ENCODE measurements around the gene GCSH.
"Not testable (repeated sequence)": the region's sequence is repeated elsewhere in the genome, so short reads cannot be mapped to it uniquely, and the experiment has no call there.

The GCSH gene

DNA sequence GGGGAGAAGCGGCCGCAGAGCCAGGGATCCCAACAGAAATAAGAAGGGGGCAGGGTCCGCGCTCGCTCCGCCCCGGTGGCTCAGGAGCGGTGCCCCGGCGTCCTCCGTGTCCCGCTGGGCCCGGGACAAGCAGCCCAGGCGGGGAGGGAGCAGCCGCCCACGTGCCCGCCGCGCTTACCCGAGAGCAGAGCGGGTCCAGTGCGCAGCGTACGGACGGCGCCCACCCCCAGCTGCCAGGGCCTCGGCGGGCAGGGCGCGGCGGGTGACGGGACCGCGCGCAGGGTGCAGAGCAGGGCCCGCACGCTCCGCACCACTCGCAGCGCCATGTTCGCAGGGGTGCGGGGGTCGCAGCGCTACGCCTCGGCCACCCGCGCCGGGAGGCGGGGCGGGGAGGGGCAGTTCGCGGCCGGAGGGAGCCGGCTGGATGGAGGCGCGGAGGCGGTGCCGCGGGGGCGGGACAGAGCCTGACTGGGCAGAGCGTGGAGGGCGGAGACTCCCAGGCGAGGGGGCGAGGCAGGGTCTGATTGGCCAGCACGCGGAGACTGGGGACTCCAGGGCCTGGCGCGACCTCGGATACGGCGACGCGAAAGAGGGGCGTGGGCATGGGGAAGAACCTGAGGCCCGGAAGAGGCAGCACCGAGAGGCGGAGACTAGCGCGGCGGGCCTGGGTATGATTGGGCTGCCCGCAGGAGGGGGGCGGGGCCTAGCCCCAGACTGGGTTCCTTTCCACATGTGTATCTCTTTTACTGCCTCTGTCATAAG, at the start of gene GCSH:
Gene GCSH, minus strand, starts transcription at position 443 of the 762 bp plus-strand sequence. Its CDS starts 117 bp downstream, at position 326.
- DNase-seq (ENCODE audit: low spot score): peak; percentile 99

DNA sequence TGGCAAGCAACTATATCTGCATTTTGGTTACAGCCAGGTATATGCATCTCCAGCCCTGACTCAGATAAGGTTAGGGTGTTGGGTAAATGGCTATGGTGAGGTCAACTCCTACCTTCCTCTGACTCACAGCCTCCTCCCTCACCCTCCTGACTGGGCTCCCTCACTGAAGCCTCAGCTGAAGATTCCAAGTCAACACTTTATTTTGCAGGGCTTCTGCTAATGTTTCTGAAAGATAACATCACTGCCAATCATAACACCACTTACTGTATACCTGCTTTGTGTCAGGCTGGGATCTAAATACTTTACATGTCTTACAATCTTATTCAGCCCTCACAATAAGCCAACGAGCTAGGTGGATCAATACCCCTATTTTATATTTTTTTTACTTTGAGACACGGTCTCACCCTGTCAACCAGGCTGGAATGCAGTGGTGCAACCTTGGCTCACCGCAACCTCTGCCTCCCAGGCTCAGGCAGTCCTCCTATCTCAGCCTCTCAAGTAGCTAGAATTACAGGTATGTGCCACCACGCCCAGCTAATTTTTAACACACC, 47.8 kb upstream of the GCSH start:
- DNase-seq (ENCODE audit: low spot score): no peak

DNA sequence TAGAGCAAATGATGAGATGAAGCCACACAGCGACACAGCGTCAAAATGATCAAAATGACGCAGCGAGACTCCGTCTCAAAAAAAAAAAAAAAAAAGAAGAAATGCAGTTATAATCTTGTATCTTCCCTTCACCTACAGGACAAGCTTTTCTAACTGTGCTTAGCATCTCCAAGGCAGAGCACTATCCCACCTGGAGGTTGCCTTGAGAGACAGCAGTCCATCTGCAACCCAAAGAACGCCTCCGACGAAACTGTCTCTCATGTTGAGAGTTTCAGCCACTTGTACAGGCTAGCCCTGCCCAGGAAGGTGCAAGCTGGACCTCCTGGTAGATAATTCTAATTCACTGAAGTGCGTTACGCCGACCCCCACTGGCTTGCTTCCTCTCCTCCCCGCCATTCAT, 46.7 kb upstream of the GCSH start:
- DNase-seq (ENCODE audit: low spot score): no peak

DNA sequence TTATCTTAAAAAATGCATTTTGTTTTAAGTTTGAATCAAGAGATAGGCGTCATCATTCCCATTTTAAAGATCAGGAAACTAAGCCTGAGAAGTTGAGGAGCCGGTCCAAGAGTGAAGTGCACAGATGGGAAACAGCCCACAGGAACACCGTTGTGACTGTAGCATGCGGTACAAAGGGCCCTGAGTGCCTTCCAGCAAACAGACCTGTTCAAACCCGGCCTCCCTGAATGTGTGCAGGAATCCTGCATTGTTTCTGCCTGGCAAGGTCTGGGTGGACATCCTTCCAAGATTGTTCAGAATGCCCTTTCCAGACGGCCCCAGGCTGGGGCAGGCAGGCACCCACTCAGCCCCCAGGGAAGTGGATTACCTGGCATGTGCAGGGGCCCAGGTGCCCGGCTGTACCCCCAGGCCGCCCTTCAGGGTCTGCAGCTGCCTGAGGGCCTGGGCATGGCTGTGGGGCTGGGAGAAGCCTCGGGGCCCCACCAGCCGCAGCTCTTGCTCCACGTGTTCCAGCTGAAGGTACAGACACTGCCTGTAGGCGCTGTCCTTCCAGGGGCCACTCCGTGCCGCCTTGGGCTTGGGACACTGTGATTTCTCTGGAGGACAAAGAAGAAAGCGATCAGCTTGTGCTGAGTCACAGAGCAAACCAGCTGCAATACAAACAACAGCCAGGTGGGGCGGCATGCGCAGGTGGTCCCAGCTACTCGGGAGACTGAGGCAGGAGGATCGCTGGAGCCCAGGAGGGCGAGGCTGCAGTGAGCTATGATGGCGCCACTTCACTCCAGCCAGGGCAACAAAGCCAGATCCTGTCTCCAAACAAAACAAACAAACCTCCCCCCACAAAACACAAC, 45.0 kb upstream of the GCSH start:
- no peak for DNase-seq (ENCODE audit: low spot score)

DNA sequence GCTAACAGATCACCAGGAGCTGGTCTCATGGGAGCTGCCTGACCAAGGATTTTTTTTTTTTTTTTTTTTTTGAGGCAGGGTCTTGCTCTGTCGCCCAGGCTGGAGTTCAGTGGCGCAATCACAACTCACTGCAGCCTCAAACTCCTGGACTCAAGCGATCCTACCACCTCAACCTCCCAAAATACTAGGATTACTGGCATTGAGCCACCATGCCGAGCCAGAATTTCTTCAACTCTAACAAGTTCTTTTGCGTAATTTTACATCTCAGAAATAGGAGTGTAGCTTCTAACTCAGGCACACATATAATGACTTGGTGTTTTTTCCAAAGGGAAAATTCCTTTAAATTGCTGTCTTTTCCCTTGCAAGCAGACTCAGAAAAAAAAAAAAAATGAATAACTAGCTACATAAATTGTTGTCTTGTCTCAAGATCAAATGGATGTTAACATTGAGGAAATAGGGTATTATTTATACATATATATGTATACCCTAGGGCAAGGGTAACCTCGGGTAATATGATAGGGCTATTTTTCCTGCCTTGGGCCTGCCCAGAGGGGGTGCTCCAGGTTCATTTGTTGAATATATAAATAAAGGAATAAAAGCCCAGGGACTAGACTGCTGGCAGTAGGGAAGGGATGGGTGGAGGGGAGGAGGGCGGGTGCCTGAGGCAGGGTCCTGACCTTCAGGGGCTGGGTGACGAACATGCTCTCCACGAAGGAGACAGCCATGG, 42.8 kb upstream of the GCSH start:
- DNase-seq (ENCODE audit: low spot score): no peak

DNA sequence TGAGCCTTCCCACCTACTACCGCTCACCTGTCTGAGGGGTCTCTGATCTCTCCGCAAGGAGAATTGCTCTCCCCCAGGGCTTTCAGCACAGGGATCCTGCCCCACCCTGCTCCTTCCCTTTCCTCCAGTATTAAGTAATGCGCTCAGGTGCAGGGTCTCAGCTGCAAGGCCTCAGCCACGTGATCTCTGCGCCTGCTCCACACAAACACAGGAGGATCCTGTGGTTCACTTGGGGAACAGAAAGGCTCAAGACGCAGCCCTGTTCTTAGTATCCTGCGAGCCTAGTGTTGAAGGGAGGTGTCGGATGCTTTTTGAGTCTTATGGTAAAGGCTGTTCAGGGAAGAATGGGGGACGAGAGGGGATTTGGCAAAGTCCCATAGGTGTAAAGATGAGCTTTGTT, 41.6 kb upstream of the GCSH start:
- DNase-seq (ENCODE audit: low spot score): no peak

DNA sequence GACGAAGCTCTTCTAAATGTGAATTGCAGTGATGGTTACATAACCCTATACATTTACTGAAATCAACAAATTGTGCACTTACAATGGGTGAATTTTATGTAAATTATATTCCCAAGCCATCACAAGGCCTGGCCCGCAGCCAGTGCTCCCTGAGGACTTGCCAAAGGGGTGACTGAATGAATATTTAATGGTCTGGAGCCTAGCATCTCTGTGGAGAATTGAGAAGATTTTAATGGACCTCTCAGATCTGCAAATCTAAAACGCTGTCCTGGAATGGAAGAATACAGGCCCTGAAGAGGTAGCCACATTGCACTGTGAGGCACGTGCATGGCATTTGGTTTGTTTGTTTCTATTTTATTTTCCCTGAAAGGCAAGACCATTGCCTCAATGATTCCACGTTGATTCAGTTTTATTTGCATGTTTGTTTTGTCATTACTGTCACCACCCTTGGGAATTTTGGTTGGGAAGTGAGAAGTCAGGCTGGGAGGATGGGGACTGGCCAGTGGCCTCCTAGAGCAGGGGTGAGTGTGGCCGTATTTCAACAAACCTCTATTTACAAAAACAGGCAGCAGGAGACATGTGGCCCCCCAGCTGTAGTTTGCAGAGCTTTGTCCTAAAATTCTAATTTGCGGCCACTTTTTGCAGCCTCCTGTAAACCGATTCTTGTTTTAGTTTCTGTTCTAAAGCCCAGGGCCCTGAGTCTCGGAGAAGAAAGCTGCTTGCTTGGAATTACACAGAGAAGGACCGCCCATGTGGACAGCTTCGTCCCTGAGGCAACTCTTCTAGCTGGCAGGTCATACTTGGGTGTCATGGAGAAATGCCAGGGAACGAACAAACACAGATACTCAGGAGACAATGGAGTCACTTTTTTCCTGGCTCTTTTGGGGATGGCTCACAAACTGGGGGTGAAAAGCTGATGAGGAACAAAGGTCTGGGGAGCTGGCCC, 40.5 kb upstream of the GCSH start:
- DNase-seq (ENCODE audit: low spot score): peak; percentile 82

DNA sequence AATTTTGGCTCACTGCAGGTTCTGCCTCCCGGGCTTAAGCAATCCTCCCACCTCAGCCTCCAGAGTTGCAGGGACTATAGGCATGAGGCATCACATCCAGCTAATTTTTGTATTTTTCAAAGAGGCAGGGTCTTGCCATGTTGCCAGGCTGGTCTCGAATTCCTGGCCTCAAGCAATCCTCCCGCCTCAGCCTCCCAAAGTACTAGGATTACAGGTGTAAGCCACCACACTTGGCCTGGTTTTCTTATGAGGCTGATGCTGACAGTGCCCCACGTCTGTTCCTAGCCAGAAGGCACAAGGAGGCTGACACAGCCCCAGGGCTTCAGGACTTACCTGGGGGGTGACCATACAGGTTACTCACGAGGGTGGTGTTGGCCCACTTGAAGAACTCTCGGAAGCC, 33.9 kb upstream of the GCSH start:
- DNase-seq (ENCODE audit: low spot score): no peak

DNA sequence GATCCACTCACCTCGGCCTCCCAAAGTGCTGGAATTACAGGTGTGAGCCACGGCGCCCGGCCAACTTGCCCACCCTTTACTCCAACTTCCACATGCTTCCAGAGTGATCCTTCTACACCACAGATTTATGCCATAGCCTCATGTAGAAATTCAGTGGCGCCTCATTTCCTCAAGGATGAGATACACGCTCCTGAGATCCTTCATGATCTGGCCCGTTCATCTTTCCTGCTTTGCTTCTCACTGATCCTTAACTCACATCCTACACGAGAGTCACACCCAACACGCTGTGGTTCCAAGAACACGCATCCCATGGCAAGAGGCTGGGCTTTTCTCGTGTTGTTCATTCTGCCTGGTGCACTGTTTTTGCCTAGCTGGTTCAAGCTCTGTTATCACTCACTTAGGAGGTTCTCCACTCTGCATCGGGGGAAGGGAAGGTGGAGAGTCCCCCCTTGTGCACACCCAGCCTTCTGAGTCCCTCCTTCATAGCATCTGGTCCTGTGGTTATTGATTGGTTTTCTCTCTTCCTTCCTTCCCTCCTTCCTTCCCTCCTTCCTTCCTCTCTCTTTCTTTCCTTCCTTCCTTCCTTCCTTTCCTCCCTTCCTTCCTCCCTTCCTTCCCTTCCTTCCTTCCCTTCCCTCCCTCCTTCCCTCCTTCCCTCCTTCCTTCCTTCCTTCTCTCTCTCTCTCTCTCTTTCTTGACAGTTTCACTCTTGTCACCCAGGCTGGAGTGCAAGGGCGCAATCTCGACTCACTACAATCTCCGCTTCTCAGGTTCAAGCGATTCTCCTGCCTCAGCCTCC, 32.7 kb upstream of the GCSH start:
- DNase-seq (ENCODE audit: low spot score): no peak

DNA sequence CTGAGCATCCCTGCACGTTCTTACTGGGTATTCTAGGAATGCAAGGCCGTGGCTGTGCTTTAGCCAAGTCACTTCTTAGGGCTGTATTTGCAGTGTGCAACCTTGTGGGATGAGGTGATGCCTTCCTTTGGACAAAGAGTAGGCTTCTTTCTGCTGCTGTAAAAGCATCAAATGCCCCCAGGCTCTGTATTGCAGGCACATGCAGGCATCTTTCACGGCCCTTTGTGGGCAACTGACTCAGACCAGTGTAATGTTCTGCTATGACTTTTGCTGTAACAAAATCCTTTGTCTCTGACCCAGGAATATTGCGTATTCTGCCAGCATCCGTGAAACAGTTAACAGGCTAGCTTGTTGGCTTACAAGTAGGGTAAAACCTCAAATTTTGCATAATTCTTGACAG, 30.9 kb upstream of the GCSH start:
- DNase-seq (ENCODE audit: low spot score): no peak

DNA sequence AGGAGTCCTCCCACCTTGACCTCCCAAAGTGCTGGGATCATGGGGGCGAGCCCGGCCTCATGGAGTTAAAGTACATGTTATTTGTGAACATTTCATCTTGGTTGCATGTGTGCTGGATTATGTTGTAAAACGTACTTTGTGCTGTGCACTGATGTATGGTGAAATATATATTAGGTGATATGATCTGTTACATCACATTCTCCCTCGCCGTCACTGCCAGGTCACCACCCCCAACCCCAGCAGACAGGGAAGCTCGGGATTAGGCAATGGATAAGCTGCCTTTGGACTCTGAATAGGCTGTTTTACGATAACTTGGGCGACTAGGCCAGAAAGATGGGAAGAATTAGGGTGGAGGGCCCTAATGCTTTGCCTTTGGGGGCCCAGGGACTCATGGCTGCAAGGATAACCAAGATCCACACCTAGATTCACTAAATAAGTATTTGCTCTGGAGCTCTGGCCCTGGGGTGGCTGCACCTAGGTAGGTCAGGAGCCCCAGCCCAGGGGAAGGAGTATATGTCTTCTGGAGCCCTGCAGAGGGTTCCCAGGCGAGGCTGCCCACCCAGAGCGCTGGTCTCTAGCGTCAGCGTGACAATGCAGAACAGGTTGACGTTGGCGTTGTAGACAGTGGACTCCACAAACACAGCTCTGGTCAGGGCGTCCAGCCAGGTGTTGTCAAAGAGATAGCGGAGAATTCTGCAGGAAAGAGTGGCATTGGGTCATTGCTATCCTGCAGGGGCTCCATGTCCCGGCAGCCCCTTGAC, 27.1 kb upstream of the GCSH start:
- no peak for DNase-seq (ENCODE audit: low spot score)

DNA sequence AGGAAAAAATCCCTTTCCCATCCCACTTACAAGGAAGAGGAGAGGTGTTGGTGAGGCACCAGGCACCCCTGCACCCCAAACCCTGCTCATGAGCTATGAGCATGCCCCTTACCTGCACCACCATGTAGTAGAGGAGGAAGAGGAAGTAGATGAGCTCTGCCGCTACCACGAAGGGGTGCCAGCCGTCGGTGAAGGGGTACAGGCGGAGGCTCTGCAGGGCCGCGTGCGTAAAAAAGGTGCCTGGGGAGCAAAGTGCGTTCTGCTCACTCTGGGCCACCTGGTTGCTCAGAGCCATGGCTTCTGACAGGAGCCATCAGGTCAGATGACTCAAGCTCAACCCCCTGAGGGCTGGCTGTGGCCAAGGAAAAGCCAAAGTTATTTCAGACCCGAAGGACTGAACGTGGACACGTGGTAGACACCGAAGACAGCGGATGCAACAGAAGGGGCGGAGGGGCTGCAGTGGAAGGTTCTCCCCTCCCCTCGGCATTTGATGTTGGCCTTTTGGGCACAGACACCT, 25.3 kb upstream of the GCSH start:
- DNase-seq (ENCODE audit: low spot score): no peak

DNA sequence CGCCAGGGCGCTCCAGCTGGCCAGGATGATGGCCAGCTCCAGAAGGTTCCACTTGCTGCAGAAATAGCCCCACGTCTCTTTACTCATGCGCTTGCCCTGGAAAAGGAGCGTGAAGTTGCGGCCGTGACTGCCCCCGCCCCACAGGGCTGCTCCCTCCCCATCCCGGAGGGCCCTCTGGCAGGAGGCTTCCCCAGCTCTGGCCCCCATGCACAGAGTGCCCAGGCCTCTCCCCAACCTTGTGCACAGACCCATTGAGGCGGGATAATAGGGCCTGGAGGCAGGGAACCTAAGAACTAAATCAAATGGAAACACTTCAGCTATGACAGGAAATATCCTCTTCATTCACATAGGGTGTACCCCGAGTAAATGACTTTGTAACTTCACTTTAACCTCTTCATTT, 21.2 kb upstream of the GCSH start:
- DNase-seq (ENCODE audit: low spot score): no peak

DNA sequence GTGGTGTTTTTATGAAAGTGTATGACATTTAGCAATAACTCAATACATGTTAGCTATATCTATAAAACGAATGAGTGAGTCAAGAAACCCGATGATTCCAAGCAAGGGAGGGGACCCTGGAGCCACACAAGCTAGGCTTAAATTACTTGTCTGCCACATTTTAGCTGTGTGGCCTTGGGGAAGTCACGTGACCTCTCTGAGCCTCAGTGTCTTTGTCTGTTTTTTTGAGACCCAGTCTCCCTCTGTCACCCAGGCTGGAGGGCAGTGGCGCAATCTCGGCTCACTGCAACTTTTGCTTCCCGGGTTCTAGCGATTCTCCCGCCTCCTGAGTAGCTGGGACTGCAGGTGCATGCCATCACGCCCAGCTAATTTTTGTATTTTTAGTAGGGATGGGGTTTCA, 20.1 kb upstream of the GCSH start:
- no peak for DNase-seq (ENCODE audit: low spot score)

DNA sequence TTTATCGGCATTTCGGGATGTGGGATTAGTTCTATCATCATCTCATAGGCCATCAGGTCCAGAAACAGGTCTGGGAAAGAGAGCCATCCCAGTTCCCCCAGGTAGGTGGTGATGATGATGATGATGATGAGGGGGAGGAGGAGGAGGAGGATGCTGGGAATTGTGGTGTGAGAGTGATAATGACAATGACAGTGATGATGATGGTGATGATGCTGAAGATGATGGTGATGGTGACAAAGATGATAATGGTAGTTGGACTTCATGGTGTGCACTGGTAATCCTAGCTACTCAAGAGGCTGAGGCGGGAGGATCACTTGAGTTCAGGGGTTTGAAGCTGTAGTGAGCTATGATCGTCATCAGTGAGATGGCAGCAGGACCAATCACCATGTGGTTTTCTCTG, 16.3 kb upstream of the GCSH start:
- no peak for DNase-seq (ENCODE audit: low spot score)

DNA sequence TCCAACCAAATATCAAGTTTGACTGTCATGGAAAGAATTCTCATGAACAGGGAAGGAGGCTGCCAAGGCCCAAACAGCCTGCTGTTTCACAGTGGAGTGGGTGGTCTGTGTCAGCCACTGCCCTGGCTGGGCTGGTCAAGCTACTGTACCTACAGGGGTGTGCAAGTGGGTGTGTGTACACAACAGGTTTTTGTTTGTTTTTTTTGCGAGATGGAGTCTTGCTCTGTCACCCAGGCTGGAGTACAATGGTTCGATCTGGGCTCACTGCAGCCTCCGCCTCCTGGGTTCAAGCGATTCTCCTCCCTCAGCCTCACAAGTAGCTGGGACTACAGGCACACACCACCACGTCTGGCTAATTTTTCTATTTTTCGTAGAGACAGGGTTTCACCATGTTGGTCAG, 13.1 kb upstream of the GCSH start:
- not testable (repeated sequence) for DNase-seq (ENCODE audit: low spot score)

DNA sequence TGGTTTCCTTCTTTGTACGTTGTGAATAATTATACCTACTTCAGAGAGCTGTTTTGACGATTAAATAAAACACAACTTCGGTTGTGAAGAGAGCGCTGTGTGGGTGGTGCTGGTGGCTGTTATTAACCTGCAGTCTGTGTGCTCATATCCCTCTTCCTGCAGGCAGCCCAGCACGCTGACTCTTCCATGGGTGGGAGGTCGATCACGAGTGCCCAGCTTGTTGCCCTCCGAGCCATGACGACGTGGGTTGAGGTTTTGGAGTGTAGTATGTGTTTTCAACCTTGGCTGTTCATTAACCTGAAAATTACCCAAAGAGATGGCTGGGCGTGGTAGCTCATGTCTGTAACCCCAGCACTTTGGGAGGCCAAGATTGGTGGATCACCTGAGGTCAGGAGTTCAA, 11.3 kb upstream of the GCSH start:
- no peak for DNase-seq (ENCODE audit: low spot score)

DNA sequence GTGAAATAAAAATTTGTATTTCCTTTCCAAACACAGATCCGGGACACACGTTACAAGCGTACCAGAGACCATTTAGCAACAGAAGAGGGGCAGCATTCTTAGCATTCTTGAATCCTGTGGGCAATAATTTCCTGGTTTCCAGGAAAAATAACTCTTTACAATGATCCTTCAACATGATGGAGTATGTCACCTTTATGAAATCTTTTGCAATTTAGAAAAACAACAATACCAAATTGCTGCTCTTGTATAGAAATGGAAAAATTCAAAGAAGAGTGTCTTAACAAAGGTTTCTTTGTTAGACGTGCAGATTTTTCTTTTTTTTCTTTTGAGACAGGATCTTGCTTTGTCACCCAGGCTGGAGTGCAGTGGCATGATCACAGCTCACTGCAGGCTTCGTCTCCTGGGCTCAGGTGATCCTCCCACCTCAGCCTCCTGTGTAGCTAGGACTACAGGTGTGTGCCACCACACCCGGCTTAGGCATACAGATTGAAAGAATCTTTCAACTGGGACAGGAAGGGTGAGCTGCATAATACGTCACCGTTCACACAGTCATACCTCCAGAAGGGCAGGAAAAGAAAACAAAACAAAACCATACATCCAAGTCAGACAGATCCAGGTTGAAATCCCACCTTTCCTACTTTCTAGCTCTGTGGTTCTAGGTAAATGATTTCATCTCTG, 10.8 kb upstream of the GCSH start:
- DNase-seq (ENCODE audit: low spot score): no peak

DNA sequence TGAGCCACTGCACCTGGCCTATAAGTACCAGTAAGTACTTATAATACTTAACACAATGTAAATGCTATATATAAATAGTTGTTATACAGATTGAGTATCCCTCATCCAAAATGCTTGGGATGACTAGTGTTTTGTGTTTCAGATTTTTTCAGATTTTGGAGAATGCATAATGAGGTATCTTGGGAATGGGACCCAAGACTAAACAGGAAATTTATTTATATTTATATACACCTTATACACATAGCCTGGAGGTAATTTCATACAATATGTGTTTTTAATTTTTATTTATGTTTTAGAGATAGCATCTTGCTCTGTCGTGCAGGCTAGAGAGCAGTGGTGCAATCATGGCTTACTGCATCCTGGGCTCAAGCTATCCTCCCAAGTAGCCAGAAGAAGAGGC, 9.8 kb upstream of the GCSH start:
- DNase-seq (ENCODE audit: low spot score): no peak

Data from putamen (tissue), 1 donor.